BE2C (cell line): ENCODE data around the gene OGFOD1.

Experiments used
- DNase-seq: peaks from one replicate; pipeline ENCODE4 v3.0.0-alpha.2; 2020
- H3K27me3 ChIP-seq: fragments of 250-450 bp; sonication (Bioruptor Pico); 2 replicates; pipeline ENCODE4 v1.5.1; 2020; ENCODE audit warnings: mild to moderate bottlenecking
- H3K36me3 ChIP-seq: fragments of 250-450 bp; sonication (Bioruptor Pico); 2 replicates; pipeline ENCODE4 v1.5.1; 2020; ENCODE audit warnings: mild to moderate bottlenecking
- H3K4me1 ChIP-seq: fragments of 250-450 bp; sonication (Bioruptor Pico); 2 replicates; pipeline ENCODE4 v1.5.1; 2020
- H3K4me3 ChIP-seq: 2 replicates; pipeline ENCODE4 v1.5.1; 2011; ENCODE audit warnings: low read depth, low read length
- H3K9me3 ChIP-seq: fragments of 250-450 bp; sonication (Bioruptor Pico); 2 replicates; pipeline ENCODE4 v1.5.1; 2020
- CTCF ChIP-seq: IDR thresholded peaks from 2 replicates; pipeline ENCODE4 v1.5.1; 2012; ENCODE audit warnings: mild to moderate bottlenecking, low read depth, low read length

OGFOD1 gene

GRCh38 chr16:56470666-56471065, 19.3 kb downstream of the OGFOD1 start:
- DNase-seq, result no peak
- no peak for TF ChIP-seq CTCF
- Histone ChIP-seq H3K4me1 (no peaks in the 10 kb centered on the region), H3K36me3 (peaks cover 92% of the 10 kb centered on the region), H3K9me3 (no peaks in the 10 kb centered on the region), H3K4me3 (no peak overlapping the region), H3K27me3 (no peaks in the 10 kb centered on the region)

- Histone ChIP-seq H3K36me3 (peaks cover 87% of the 10 kb centered on the region), H3K27me3 (no peaks in the 10 kb centered on the region), H3K4me3 (no peak overlapping the region), H3K9me3 (no peaks in the 10 kb centered on the region), H3K4me1 (no peaks in the 10 kb centered on the region)
- no peak for DNase-seq
- TF ChIP-seq CTCF, result no peak
Observed at GRCh38 chr16:56475201-56475600, 23.8 kb downstream of the OGFOD1 start.

GRCh38 chr16:56477096-56477878, 25.9 kb downstream of the OGFOD1 start:
- DNase-seq, result no peak
- no peak for TF ChIP-seq CTCF
- no peaks in the 10 kb centered on the region for H3K9me3 ChIP-seq

GRCh38 chr16:56478281-56479049, 27.1 kb downstream of the OGFOD1 start:
- H3K9me3 ChIP-seq, result no peaks in the 10 kb centered on the region
- no peaks in the 10 kb centered on the region for H3K27me3 ChIP-seq
- no peak for DNase-seq
- no peak for TF ChIP-seq CTCF
- H3K36me3 ChIP-seq, result peaks cover 54% of the 10 kb centered on the region
- H3K4me3 ChIP-seq, result no peak overlapping the region
- H3K4me1 ChIP-seq, result no peaks in the 10 kb centered on the region

More at GRCh38 chr16:56477096-56477878, 25.9 kb downstream of the OGFOD1 start:
- no peaks in the 10 kb centered on the region for H3K27me3 ChIP-seq
- no peaks in the 10 kb centered on the region for H3K4me1 ChIP-seq
- peaks cover 66% of the 10 kb centered on the region for H3K36me3 ChIP-seq
- no peak overlapping the region for H3K4me3 ChIP-seq

- no peaks in the 10 kb centered on the region for H3K27me3 ChIP-seq
- H3K4me3 ChIP-seq, result no peak overlapping the region
- peaks cover 47% of the 10 kb centered on the region for H3K36me3 ChIP-seq
- TF ChIP-seq CTCF, result no peak
- H3K4me1 ChIP-seq, result no peaks in the 10 kb centered on the region
- H3K9me3 ChIP-seq, result no peaks in the 10 kb centered on the region
- no peak for DNase-seq
Observed at GRCh38 chr16:56479469-56479868, 28.1 kb downstream of the OGFOD1 start.
